ENCODE measurements around the gene AKNA.
"Not testable (repeated sequence)": the region's sequence is repeated elsewhere in the genome, so short reads cannot be mapped to it uniquely, and the experiment has no call there.

The AKNA gene

DNA sequence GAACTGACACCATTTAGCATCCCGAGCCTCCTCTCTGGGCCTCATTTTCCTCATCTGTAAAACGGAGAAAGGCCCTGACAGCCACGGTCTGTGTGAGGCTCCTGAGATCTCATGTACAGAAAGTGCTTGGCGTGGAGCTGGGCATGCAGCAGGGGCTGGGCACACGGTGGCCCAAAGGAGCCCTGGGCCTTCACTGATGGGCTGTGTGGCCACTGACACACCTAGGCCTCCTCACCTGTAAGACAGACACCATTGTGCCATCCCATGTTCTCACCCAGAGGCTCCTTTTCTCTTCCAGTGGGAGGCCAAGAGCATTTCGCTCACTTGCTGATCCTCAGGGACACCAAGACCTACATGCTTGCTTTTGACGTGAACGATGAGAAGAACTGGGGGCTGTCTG, 63.3 kb downstream of the AKNA start:
- no peak overlapping the region for H3K4me3 ChIP-seq (ENCODE audit: low read depth, low read length)
- DNase-seq (ENCODE audit: low read depth) = no peak
- no peak for TF ChIP-seq CTCF (IDR thresholded peaks at IDR 0.05; ENCODE audit: insufficient read depth, low read depth, low read length, missing control alignments)

GRCh38 chr9:114323849-114324248, 63.9 kb downstream of the AKNA start:
- not testable (repeated sequence) for H3K4me3 ChIP-seq (ENCODE audit: low read depth, low read length); DNase-seq (ENCODE audit: low read depth)

GRCh38 chr9:114322831-114323531, 64.8 kb downstream of the AKNA start, which contains the start of gene ORM1:
ORM1 (plus strand) TSS chr9:114323098; CDS start chr9:114323134, 36 bp downstream.
- DNase-seq (ENCODE audit: low read depth) = not testable (repeated sequence)

DNA sequence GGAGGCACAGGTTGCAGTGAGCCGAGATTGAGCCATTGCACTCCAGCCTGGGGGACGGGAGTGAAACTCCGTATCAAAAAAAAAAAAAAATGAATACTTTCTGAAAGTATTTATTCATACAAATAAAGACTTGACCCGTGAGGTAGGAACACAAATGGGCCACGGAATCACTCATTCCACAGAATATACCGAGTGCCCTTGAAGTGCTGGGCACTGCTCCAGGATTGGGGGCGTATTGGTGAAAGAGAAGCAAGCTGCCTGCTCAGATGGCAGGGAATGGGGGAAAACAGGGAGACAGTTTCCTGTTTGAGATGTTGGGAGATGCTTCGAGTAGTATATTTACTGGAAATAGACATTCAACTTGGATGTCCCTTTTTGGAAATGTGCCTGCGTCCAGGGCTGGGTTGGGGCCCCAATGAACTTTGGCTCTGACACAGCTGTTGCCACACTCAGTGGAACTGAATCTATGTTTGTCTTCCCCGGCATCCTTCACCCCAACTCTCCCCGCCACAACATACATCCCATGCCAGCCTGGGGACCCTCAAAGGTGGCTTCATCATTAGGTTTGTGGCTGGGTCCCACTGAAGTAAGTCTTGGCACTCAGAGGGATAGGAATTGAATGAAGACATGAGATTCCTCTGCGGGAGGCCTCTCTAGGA, 65.5 kb downstream of the AKNA start:
- not testable (repeated sequence) for H3K4me3 ChIP-seq (ENCODE audit: low read depth, low read length); DNase-seq (ENCODE audit: low read depth)

More at GRCh38 chr9:114322831-114323531, 64.8 kb downstream of the AKNA start, which contains the start of gene ORM1:
- H3K4me3 ChIP-seq (ENCODE audit: low read depth, low read length) = not testable (repeated sequence)

DNA sequence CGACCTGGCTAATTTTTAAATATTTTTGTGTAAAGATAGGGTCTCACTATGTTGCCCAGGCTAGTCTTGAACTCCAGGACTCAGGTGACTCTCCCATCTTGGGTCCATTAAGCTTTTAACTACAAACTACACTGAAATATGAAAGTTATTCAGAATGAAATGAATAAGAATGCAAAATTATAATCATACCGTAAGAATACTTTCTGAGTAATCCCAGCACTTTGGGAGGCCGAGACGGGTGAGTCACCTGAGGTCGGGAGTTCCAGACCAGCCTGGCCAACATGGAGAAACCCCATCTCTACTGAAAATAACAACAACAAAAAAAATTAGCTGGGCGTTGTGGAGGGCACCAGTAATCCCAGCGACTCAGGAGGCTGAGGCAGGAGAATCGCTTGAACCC, 66.0 kb downstream of the AKNA start:
- no peak overlapping the region for H3K4me3 ChIP-seq (ENCODE audit: low read depth, low read length)
- DNase-seq (ENCODE audit: low read depth) = no peak
- TF ChIP-seq CTCF (IDR thresholded peaks at IDR 0.05; ENCODE audit: insufficient read depth, low read depth, low read length, missing control alignments) = no peak

GRCh38 chr9:114320710-114321109, 67.1 kb downstream of the AKNA start:
- not testable (repeated sequence) for DNase-seq (ENCODE audit: low read depth); H3K4me3 ChIP-seq (ENCODE audit: low read depth, low read length)

- H3K4me3 ChIP-seq (ENCODE audit: low read depth, low read length) = no peak overlapping the region
- TF ChIP-seq CTCF (IDR thresholded peaks at IDR 0.05; ENCODE audit: insufficient read depth, low read depth, low read length, missing control alignments) = no peak
- DNase-seq (ENCODE audit: low read depth) = no peak
Observed at GRCh38 chr9:114319147-114319546, 68.6 kb downstream of the AKNA start.

DNA sequence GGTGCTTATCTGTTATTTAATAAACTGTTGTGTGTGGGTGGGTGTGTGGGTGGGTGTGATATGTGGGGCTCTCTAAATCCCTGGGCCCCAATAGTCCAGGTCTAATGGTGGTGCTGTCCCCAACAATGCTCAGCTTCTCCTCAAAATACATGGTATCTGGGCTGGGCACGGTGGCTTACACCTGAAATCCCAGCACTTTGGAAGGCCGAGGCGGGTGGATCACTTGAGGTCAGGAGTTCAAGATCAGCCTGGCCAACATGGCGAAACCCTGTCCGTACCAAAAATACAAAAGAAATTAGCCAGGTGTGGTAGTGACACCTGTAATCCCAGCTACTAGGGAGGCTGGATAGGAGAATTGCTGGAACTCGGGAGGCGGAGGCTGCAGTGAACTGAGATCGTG, 69.4 kb downstream of the AKNA start:
- TF ChIP-seq CTCF (IDR thresholded peaks at IDR 0.05; ENCODE audit: insufficient read depth, low read depth, low read length, missing control alignments) = no peak
- no peak for DNase-seq (ENCODE audit: low read depth)
- no peak overlapping the region for H3K4me3 ChIP-seq (ENCODE audit: low read depth, low read length)

- no peak overlapping the region for H3K4me3 ChIP-seq (ENCODE audit: low read depth, low read length)
- DNase-seq (ENCODE audit: low read depth) = no peak
- no peak for TF ChIP-seq CTCF (IDR thresholded peaks at IDR 0.05; ENCODE audit: insufficient read depth, low read depth, low read length, missing control alignments)
Observed at GRCh38 chr9:114317665-114318357, 70.0 kb downstream of the AKNA start.

Measured in GM12865 (cell line).